HepG2 (cell line): ENCODE results near the gene SPA17. TPM values are rescaled to one million over a fixed set of nuclear protein-coding genes. Genes with fewer than 3 reads are reported as not detected.

Experiments used
- CBX2 ChIP-seq, 2 experiments: fragments of 200-600 bp in 1 of 2; sonication (generic); formaldehyde crosslinking in 1 of 2; IDR thresholded peaks; 2 replicates each; pipeline versions ENCODE4 v1.7.0 to v1.8.1; 2018 to 2022; ENCODE audit warnings: low read depth in 2 of 2, low read length in 1 of 2, mild to moderate bottlenecking in 1 of 2, missing genetic modification reagents in 1 of 2
- CCDC6 ChIP-seq: sonication (generic); formaldehyde crosslinking; IDR thresholded peaks from 2 replicates; pipeline ENCODE4 v1.8.1; 2022; ENCODE audit warnings: mild to moderate bottlenecking, missing genetic modification reagents, moderate library complexity
- GABPA ChIP-seq, 2 experiments: IDR thresholded peaks; 2 replicates each; pipeline ENCODE4 v1.6.1; 2011 to 2016; ENCODE audit warnings: low read depth in 2 of 2, low read length in 1 of 2, missing biosample characterization in 1 of 2, missing genetic modification characterization in 1 of 2
- HNF4A ChIP-seq: sonication (generic); formaldehyde crosslinking; IDR thresholded peaks from 2 replicates; pipeline ENCODE4 v1.4.0; 2020; ENCODE audit warnings: missing genetic modification reagents
- HNF4G ChIP-seq, 2 experiments: sonication (generic) in 1 of 2; formaldehyde crosslinking in 1 of 2; IDR thresholded peaks; 2 replicates each; pipeline versions ENCODE4 v1.4.0 to v1.6.1; 2011 to 2020; ENCODE audit warnings: borderline replicate concordance in 2 of 2, low read depth in 2 of 2, mild to moderate bottlenecking in 2 of 2, low read length in 1 of 2, missing genetic modification reagents in 1 of 2, moderate library complexity in 1 of 2
- JDP2 ChIP-seq: sonication (generic); formaldehyde crosslinking; IDR thresholded peaks from 2 replicates; pipeline ENCODE4 v1.8.1; 2022; ENCODE audit warnings: missing genetic modification reagents, borderline replicate concordance
- KAT2B ChIP-seq: fragments of 150-350 bp; IDR thresholded peaks from 2 replicates; pipeline ENCODE4 v1.6.1; 2014; ENCODE audit warnings: low read depth, low read length, borderline replicate concordance
- MXI1 ChIP-seq: IDR thresholded peaks from 3 replicates; pipeline ENCODE4 v1.6.1; 2012; ENCODE audit warnings: low read depth, low read length, inconsistent platforms, borderline replicate concordance
- MYC ChIP-seq: sonication (generic); formaldehyde crosslinking; IDR thresholded peaks from 2 replicates; pipeline ENCODE4 v1.9.0; 2021; ENCODE audit warnings: missing genetic modification reagents, borderline replicate concordance
- RELA ChIP-seq: sonication (generic); formaldehyde crosslinking; IDR thresholded peaks from 2 replicates; pipeline ENCODE4 v1.4.0; 2020; ENCODE audit warnings: missing genetic modification reagents
- SIN3B ChIP-seq: fragments of 150-350 bp; IDR thresholded peaks from 2 replicates; pipeline ENCODE4 v1.6.1; 2014; ENCODE audit warnings: low read length
- SIX4 ChIP-seq: sonication (generic); formaldehyde crosslinking; IDR thresholded peaks from 2 replicates; pipeline ENCODE4 v1.4.0; 2020; ENCODE audit warnings: missing genetic modification reagents
- ZFP90 ChIP-seq: sonication (generic); formaldehyde crosslinking; IDR thresholded peaks from 2 replicates; pipeline ENCODE4 v1.8.0; 2022; ENCODE audit warnings: missing genetic modification reagents, mild to moderate bottlenecking, inconsistent platforms, borderline replicate concordance
- ZNF121 ChIP-seq: sonication (generic); formaldehyde crosslinking; IDR thresholded peaks from 2 replicates; pipeline ENCODE4 v1.5.0; 2020; ENCODE audit warnings: mild to moderate bottlenecking, missing genetic modification reagents
- ZNF292 ChIP-seq: sonication (generic); formaldehyde crosslinking; IDR thresholded peaks from 2 replicates; pipeline ENCODE4 v1.8.1; 2022; ENCODE audit warnings: mild to moderate bottlenecking, low read depth, missing genetic modification reagents, borderline replicate concordance
- ZNF383 ChIP-seq: sonication (generic); formaldehyde crosslinking; IDR thresholded peaks from 2 replicates; pipeline ENCODE4 v1.4.0; 2020; ENCODE audit warnings: missing genetic modification reagents, mild to moderate bottlenecking, borderline replicate concordance
- ZNF678 ChIP-seq: sonication (generic); formaldehyde crosslinking; IDR thresholded peaks from 2 replicates; pipeline ENCODE4 v1.4.0; 2020; ENCODE audit warnings: mild to moderate bottlenecking, missing genetic modification reagents
- polyA plus RNA-seq, 8 experiments: library from polyadenylated mRNA; depleted of rRNA in 3 of 8; stranded (reverse) in 7 of 8; unstranded in 1 of 8; fragments of >200 nt; fragmentation: Illumina TruSeq in 4 of 8; extraction: Trizol in 4 of 8; gene quantifications; 2 replicates each; pipeline versions ENCODE4 v1.2.1 to v1.2.3, GENCODE V29; 2011 to 2016; ENCODE audit warnings: low read depth in 4 of 8, missing spikeins in 1 of 8, mixed read lengths in 1 of 8; ENCODE audit not compliant: insufficient read depth in 1 of 8
- total RNA-seq, 5 experiments: library from RNA; depleted of rRNA; stranded (reverse); fragments of >200 nt; fragmentation: Illumina TruSeq; extraction: Trizol; gene quantifications; 2 replicates each; pipeline ENCODE4 v1.2.3, GENCODE V29; 2016; ENCODE audit warnings: low read depth in 1 of 5
- TF ChIP-seq, protein P1 (sequence below): sonication (generic); formaldehyde crosslinking; IDR thresholded peaks from 2 replicates; pipeline ENCODE4 v1.5.1; 2020; ENCODE audit warnings: mild to moderate bottlenecking, missing genetic modification reagents
- TF ChIP-seq, protein P2 (sequence below): sonication (generic); formaldehyde crosslinking; IDR thresholded peaks from 2 replicates; pipeline ENCODE4 v1.4.0; 2020; ENCODE audit warnings: missing genetic modification reagents
- TF ChIP-seq, protein P3 (sequence below): sonication (generic); formaldehyde crosslinking; IDR thresholded peaks from 2 replicates; pipeline ENCODE4 v1.9.0; 2021; ENCODE audit warnings: missing genetic modification reagents, borderline replicate concordance

SPA17 gene
- total and polyA plus RNA-seq, 2 of the 13 experiments (the other 11 are each of a cell fraction or from before 2014, with no cell fraction given), result 4.4 to 8.4 TPM

DNA sequence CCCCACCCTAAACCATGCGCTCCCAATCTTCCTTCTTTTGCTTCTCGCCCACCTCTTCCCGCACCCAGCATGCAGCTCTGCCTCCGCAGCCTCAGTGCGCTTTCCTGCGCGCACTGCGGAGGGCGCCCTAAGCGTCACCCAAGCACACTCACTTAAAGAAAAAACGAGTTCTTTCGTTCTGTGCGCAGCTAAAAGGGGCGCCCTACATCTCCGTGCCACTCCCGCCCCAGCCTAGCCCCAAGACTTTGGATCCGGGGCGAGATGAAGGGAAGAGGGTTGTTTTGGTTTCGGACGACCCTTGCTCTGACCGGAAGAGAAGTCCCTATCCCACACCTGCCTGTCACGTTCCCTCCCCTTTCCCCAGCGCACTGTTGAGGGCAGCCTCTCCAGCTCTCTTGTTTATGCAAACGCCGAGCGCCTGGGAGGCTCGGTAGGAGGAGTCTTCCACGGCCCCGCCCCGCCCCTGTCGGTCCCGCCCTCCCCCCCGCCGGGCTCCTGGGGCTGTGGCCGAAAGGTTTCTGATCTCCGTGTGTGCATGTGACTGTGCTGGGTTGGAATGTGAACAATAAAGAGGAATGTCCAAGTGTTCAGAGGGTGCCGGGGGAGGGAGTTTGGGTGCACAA, 73.0 kb downstream of the SPA17 start (continued):
- TF ChIP-seq HNF4G (IDR thresholded peaks at IDR 0.05; ENCODE audit: borderline replicate concordance, low read depth, low read length), result no peak
- no peak for TF ChIP-seq HNF4G (CRISPR knock-in tag; IDR thresholded peaks at IDR 0.05; ENCODE audit: borderline replicate concordance, low read depth)
- TF ChIP-seq HNF4A (CRISPR knock-in tag), result peak; percentile 52
- TF ChIP-seq, protein P1, sequence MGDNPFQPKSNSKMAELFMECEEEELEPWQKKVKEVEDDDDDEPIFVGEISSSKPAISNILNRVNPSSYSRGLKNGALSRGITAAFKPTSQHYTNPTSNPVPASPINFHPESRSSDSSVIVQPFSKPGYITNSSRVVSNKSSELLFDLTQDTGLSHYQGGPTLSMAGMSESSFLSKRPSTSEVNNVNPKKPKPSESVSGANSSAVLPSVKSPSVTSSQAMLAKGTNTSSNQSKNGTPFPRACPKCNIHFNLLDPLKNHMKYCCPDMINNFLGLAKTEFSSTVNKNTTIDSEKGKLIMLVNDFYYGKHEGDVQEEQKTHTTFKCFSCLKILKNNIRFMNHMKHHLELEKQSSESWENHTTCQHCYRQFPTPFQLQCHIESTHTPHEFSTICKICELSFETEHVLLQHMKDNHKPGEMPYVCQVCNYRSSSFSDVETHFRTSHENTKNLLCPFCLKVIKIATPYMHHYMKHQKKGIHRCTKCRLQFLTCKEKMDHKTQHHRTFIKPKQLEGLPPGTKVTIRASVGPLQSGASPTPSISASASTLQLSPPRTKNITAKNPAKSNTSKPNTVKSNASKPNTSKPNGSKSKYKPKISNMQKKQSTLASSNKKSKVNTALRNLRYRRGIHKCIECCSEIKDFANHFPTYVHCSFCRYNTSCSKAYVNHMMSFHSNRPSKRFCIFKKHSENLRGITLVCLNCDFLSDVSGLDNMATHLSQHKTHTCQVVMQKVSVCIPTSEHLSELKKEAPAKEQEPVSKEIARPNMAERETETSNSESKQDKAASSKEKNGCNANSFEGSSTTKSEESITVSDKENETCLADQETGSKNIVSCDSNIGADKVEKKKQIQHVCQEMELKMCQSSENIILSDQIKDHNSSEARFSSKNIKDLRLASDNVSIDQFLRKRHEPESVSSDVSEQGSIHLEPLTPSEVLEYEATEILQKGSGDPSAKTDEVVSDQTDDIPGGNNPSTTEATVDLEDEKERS (CRISPR knock-in tag), result no peak
- no peak for TF ChIP-seq ZNF678 (CRISPR knock-in tag)
- no peak for TF ChIP-seq ZNF121 (CRISPR knock-in tag)
- TF ChIP-seq GABPA (IDR thresholded peaks at IDR 0.05; ENCODE audit: low read depth, low read length), result no peak
- TF ChIP-seq GABPA (CRISPR knock-in tag; IDR thresholded peaks at IDR 0.05; ENCODE audit: low read depth), result peak; percentile 51; the same call in 1 of the 2 replicates
- TF ChIP-seq KAT2B, result no peak
- peak; percentile 61 for TF ChIP-seq ZFP90
- TF ChIP-seq, protein P2, sequence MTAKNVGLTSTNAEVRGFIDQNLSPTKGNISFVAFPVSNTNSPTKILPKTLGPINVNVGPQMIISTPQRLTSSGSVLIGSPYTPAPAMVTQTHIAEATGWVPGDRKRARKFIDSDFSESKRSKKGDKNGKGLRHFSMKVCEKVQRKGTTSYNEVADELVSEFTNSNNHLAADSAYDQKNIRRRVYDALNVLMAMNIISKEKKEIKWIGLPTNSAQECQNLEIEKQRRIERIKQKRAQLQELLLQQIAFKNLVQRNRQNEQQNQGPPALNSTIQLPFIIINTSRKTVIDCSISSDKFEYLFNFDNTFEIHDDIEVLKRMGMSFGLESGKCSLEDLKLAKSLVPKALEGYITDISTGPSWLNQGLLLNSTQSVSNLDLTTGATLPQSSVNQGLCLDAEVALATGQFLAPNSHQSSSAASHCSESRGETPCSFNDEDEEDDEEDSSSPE (CRISPR knock-in tag), result 0 out of 2 replicates have a peak, but pooled peaks have one; percentile 11
- TF ChIP-seq MYC (CRISPR knock-in tag), result peak; percentile 43; the same call in 1 of the 2 replicates
- no peak for TF ChIP-seq SIX4
- TF ChIP-seq CCDC6 (CRISPR knock-in tag), result no peak
- no peak for TF ChIP-seq ZNF292 (CRISPR knock-in tag)
- TF ChIP-seq ZNF383 (CRISPR knock-in tag), result no peak
- no peak for TF ChIP-seq JDP2 (CRISPR knock-in tag)
- TF ChIP-seq CBX2 (IDR thresholded peaks at IDR 0.05; ENCODE audit: low read depth, low read length), result no peak
- TF ChIP-seq CBX2 (CRISPR knock-in tag; IDR thresholded peaks at IDR 0.05; ENCODE audit: low read depth), result no peak
- TF ChIP-seq, protein P3, sequence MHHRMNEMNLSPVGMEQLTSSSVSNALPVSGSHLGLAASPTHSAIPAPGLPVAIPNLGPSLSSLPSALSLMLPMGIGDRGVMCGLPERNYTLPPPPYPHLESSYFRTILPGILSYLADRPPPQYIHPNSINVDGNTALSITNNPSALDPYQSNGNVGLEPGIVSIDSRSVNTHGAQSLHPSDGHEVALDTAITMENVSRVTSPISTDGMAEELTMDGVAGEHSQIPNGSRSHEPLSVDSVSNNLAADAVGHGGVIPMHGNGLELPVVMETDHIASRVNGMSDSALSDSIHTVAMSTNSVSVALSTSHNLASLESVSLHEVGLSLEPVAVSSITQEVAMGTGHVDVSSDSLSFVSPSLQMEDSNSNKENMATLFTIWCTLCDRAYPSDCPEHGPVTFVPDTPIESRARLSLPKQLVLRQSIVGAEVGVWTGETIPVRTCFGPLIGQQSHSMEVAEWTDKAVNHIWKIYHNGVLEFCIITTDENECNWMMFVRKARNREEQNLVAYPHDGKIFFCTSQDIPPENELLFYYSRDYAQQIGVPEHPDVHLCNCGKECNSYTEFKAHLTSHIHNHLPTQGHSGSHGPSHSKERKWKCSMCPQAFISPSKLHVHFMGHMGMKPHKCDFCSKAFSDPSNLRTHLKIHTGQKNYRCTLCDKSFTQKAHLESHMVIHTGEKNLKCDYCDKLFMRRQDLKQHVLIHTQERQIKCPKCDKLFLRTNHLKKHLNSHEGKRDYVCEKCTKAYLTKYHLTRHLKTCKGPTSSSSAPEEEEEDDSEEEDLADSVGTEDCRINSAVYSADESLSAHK (CRISPR knock-in tag), result no peak
- no peak for TF ChIP-seq SIN3B
- no peak for TF ChIP-seq RELA
- peak; percentile 35; the same call in 1 of the 3 replicates for TF ChIP-seq MXI1
